ENCODE measurements around the gene ERBB2. TPM values are rescaled to one million over a fixed set of nuclear protein-coding genes. Genes with fewer than 3 reads are reported as not detected.

Gene ERBB2
- total and polyA plus RNA-seq, 2 of the 8 experiments (the other 6 are each of a cell fraction or from before 2014, with no cell fraction given) = 183 to 394 TPM

DNA sequence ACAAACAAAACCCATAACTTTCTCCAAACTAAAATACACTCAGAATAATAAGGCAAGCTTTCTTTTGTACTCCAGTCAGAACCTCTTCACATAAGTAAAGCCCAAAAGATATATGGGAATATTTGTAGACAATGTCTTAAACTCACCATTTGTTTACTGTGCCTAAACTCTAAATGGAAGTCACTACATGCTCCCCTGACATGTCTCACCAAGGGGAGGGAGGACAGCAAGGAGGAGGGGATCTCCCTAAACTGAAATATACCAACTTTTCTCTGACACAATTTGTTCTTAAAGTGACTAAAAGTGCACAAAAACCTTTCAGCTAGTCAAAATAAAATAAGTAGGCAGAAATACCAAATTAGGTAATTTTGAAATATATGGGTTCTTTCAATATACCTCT, 76.4 kb downstream of the ERBB2 start (continued):
- TF ChIP-seq CTCF (IDR thresholded peaks at IDR 0.05; ENCODE audit: control extremely low read depth in 1 of 3, insufficient read depth in 1 of 3, low read depth in 1 of 3, low read length in 3 of 3) (no peak), CHD1 (IDR thresholded peaks at IDR 0.05; ENCODE audit: low read depth, low read length) (no peak), SIRT6 (IDR thresholded peaks at IDR 0.05; ENCODE audit: low read length) (no peak), BCL11A (IDR thresholded peaks at IDR 0.05; ENCODE audit: low read depth in 2 of 2, low read length in 2 of 2) (no peak), JUN (IDR thresholded peaks at IDR 0.05; ENCODE audit: low read depth, low read length) (no peak), TCF12 (IDR thresholded peaks at IDR 0.05; ENCODE audit: low read depth, low read length) (no peak)
- TF ChIP-seq, protein P1, sequence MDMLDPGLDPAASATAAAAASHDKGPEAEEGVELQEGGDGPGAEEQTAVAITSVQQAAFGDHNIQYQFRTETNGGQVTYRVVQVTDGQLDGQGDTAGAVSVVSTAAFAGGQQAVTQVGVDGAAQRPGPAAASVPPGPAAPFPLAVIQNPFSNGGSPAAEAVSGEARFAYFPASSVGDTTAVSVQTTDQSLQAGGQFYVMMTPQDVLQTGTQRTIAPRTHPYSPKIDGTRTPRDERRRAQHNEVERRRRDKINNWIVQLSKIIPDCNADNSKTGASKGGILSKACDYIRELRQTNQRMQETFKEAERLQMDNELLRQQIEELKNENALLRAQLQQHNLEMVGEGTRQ (IDR thresholded peaks at IDR 0.05; ENCODE audit: low read length) = no peak
